Endothelial cell of umbilical vein (primary cell): Measurements from ENCODE around the gene VCL. TPM values are rescaled to one million over a fixed set of nuclear protein-coding genes. Genes with fewer than 3 reads are reported as not detected.

ENCODE experiments used
- BruUV-seq: library from RNA; stranded (reverse); fragments of 400-500 nt; replicated peaks from 2 replicates; lab custom pipeline; 2021; lab: Mats Ljungman, UMichigan
- CTCF ChIA-PET: fragments of 300-600, 350-600 bp; sonication (Branson Sonifier 250); formaldehyde crosslinking; loops from one replicate; lab custom pipeline; 2021; ENCODE audit warnings: antibody characterized with exemption, inconsistent platforms; lab: Charles Lee
- POLR2A ChIA-PET: fragments of 300-600, 350-600 bp; sonication (Branson Sonifier 250); formaldehyde crosslinking; loops from one replicate; lab custom pipeline; 2021; ENCODE audit warnings: antibody characterized with exemption, inconsistent platforms; lab: Charles Lee
- DNase-seq: peaks from one replicate; pipeline ENCODE4 v3.0.0-alpha.2; 2011; ENCODE audit warnings: low read depth, low spot score
- FAIRE-seq: peaks from 2 replicates; lab custom pipeline; 2011; peaks lifted over from hg19 to GRCh38; lab: Jason Lieb, UNC
- H2AFZ ChIP-seq: 2 replicates; pipeline ENCODE4 v1.6.0; 2012; ENCODE audit warnings: low read depth, low read length, control low read depth, inconsistent platforms
- H3K27ac ChIP-seq: 2 replicates; pipeline ENCODE4 v1.5.1; 2011; ENCODE audit warnings: low read depth, mild to moderate bottlenecking, control low read depth, low read length, moderate library complexity; ENCODE audit not compliant: insufficient read depth
- H3K27me3 ChIP-seq, 2 experiments: 2 replicates each; pipeline versions ENCODE4 v1.6.0 to v1.6.1; 2011; ENCODE audit warnings: low read length in 2 of 2, mixed read lengths in 1 of 2; ENCODE audit not compliant: control insufficient read depth in 2 of 2, insufficient read depth in 2 of 2
- H3K36me3 ChIP-seq, 2 experiments: 2 replicates in 1 of 2; 3 replicates in 1 of 2; pipeline ENCODE4 v1.5.1; 2011; ENCODE audit warnings: low read length in 2 of 2, mild to moderate bottlenecking in 1 of 2, moderate library complexity in 1 of 2; ENCODE audit not compliant: control insufficient read depth in 2 of 2, insufficient read depth in 2 of 2; ENCODE audit errors: extremely low read depth in 1 of 2
- H3K4me1 ChIP-seq: 3 replicates; pipeline ENCODE4 v1.5.1; 2011; ENCODE audit warnings: mild to moderate bottlenecking, low read length; ENCODE audit not compliant: control insufficient read depth, insufficient read depth; ENCODE audit errors: extremely low read depth
- H3K4me2 ChIP-seq: 2 replicates; pipeline ENCODE4 v1.6.1; 2011; ENCODE audit warnings: low read length, control low read depth, mixed read lengths; ENCODE audit not compliant: insufficient read depth
- H3K4me3 ChIP-seq, 3 experiments: fragments of 200-600 bp in 1 of 3; sonication (generic), shearing (Covaris generic) in 1 of 3; replicated peaks in 1 of 3; 2 replicates each; pipeline ENCODE4 v1.5.1; 2011 to 2016; ENCODE audit warnings: control low read depth in 3 of 3, low read length in 3 of 3, mild to moderate bottlenecking in 2 of 3, inconsistent platforms in 1 of 3, low read depth in 1 of 3, moderate library complexity in 1 of 3; ENCODE audit not compliant: insufficient read depth in 1 of 3
- H3K79me2 ChIP-seq: 2 replicates; pipeline ENCODE4 v1.6.0; 2012; ENCODE audit warnings: low read length, inconsistent platforms; ENCODE audit not compliant: control insufficient read depth, insufficient read depth
- H3K9ac ChIP-seq: replicated peaks from 2 replicates; pipeline ENCODE3; 2011; ENCODE audit warnings: low read length, control low read depth; ENCODE audit not compliant: insufficient read depth; ENCODE audit errors: extremely low read depth
- H3K9me1 ChIP-seq: replicated peaks from 3 replicates; pipeline ENCODE4 v1.6.0; 2011; ENCODE audit warnings: mild to moderate bottlenecking, low read length; ENCODE audit not compliant: control insufficient read depth, insufficient read depth; ENCODE audit errors: extremely low read depth
- H3K9me3 ChIP-seq: replicated peaks from 2 replicates; pipeline ENCODE4 v1.5.1; 2012; ENCODE audit warnings: low read length, inconsistent platforms; ENCODE audit not compliant: control insufficient read depth, insufficient read depth
- H4K20me1 ChIP-seq: replicated peaks from 2 replicates; pipeline ENCODE3; 2011; ENCODE audit warnings: mild to moderate bottlenecking, low read length; ENCODE audit not compliant: control insufficient read depth, insufficient read depth; ENCODE audit errors: extremely low read depth
- CTCF ChIP-seq, 2 donors: IDR thresholded peaks; 1 replicate in 1 of 2; 2 replicates in 1 of 2; pipeline ENCODE4 v1.5.1; 2011; ENCODE audit warnings: low read length in 2 of 2, mild to moderate bottlenecking in 2 of 2, moderate library complexity in 2 of 2, control low read depth in 1 of 2, inconsistent platforms in 1 of 2, low read depth in 1 of 2; ENCODE audit not compliant: insufficient read depth in 1 of 2; ENCODE audit errors: extremely low read depth in 1 of 2
- EZH2 ChIP-seq: IDR thresholded peaks from 2 replicates; pipeline ENCODE4 v1.6.1; 2012; ENCODE audit warnings: borderline replicate concordance, low read depth, mild to moderate bottlenecking, moderate library complexity, low read length, inconsistent platforms; ENCODE audit not compliant: severe bottlenecking
- FOS ChIP-seq: IDR thresholded peaks from 2 replicates; pipeline ENCODE4 v1.6.1; 2011; ENCODE audit warnings: mild to moderate bottlenecking, low read length, moderate library complexity, borderline replicate concordance; ENCODE audit not compliant: insufficient read depth
- GATA2 ChIP-seq: IDR thresholded peaks from 2 replicates; pipeline ENCODE4 v1.7.0; 2011; ENCODE audit warnings: low read depth, mild to moderate bottlenecking, moderate library complexity, mixed read lengths, low read length; ENCODE audit not compliant: insufficient read length, insufficient read depth
- JUN ChIP-seq: IDR thresholded peaks from 2 replicates; pipeline ENCODE4 v1.6.1; 2011; ENCODE audit warnings: borderline replicate concordance, low read depth; ENCODE audit not compliant: insufficient read length, insufficient read depth
- MAX ChIP-seq: IDR thresholded peaks from 2 replicates; pipeline ENCODE4 v1.6.1; 2011; ENCODE audit not compliant: insufficient read depth, insufficient read length
- MYC ChIP-seq: IDR thresholded peaks from one replicate; pipeline ENCODE4 v1.6.1; 2011; ENCODE audit warnings: mild to moderate bottlenecking, low read depth, low read length
- POLR2A ChIP-seq: IDR thresholded peaks from 2 replicates; pipeline ENCODE4 v1.6.1; 2012; ENCODE audit warnings: low read depth, mild to moderate bottlenecking, control low read depth, low read length
- POLR2AphosphoS5 ChIP-seq: IDR thresholded peaks from 2 replicates; pipeline ENCODE4 v1.6.1; 2012; ENCODE audit warnings: low read depth, mild to moderate bottlenecking, control low read depth, low read length, moderate library complexity; ENCODE audit not compliant: insufficient read depth
- dilution Hi-C: fragments of 300-500 bp; cut with MboI; formaldehyde crosslinking; loops from one replicate; pipeline ENCODE4 v1.15.0; 2019; ENCODE audit warnings: low sequenced_read_pairs; ENCODE audit not compliant: extremely low pct_ligation_motif_present
- intact Hi-C: fragments of 100-400 bp; cut with micrococcal nuclease; formaldehyde crosslinking; loops from one replicate; pipeline ENCODE4 v1.10.0; 2022
- polyA plus RNA-seq, 4 experiments: library from polyadenylated mRNA; depleted of rRNA in 3 of 4; stranded (reverse) in 3 of 4; unstranded in 1 of 4; fragments of >200 nt; gene quantifications; 2 replicates each; pipeline versions ENCODE4 v1.2.1 to v1.2.3, GENCODE V29; 2011 to 2012; ENCODE audit warnings: missing spikeins in 1 of 4
- total RNA-seq: library from RNA; stranded (reverse); gene quantifications from 2 replicates; pipeline ENCODE4 v1.2.3, GENCODE V29; 2021

VCL gene
- total and polyA plus RNA-seq, 2 donors (not counting 3 experiments of a cell fraction or from before 2014, with no cell fraction given) = 95.4 to 231 TPM

- Histone ChIP-seq H3K4me1 (peaks cover 5% of the 10 kb centered on the region), H3K27me3 (no peaks in the 10 kb centered on the region), H3K9me1 (no peaks in the 10 kb centered on the region), H4K20me1 (no peaks in the 10 kb centered on the region), H3K4me2 (no peak overlapping the region), H3K9ac (no peak overlapping the region), H2AFZ (no peak overlapping the region), H3K9me3 (no peaks in the 10 kb centered on the region), H3K4me3 (no peak overlapping the region), H3K79me2 (no peaks in the 10 kb centered on the region), H3K27ac (no peak overlapping the region), H3K36me3 (peaks cover 35 to 51% of the 10 kb centered on the region in 2 experiments)
- ChIA-PET CTCF (interaction anchor here (1.3 to 7.5 kb wide), 3 partner anchors 14 to 114 kb away, joined by 3 to 97 read pairs (median 3); no protein-coding TSS in a partner anchor), POLR2A (no interaction called here)
- no peak for TF ChIP-seq CTCF (IDR thresholded peaks at IDR 0.05; ENCODE audit: extremely low read depth in 1 of 2, insufficient read depth in 1 of 2, low read depth in 1 of 2, low read length in 2 of 2)
- TF ChIP-seq POLR2AphosphoS5 = no peak
- TF ChIP-seq FOS = no peak
- no peak for TF ChIP-seq MYC
- TF ChIP-seq JUN = no peak
- no peak for TF ChIP-seq MAX
- no peak for TF ChIP-seq EZH2
- TF ChIP-seq GATA2 = no peak
- TF ChIP-seq POLR2A = no peak
- DNase-seq (no peak), FAIRE-seq (no peak)
- dilution Hi-C loops (no loop called here), intact Hi-C loops (no loop called here)
- no TSS peak for BruUV-seq
Measured at GRCh38 chr10:74120911-74121310, 123.0 kb downstream of the VCL start.
